ENCODE measurements around the gene SGPP2.

- TF ChIP-seq CTCF (optimal IDR thresholded peaks at IDR 0.05 in 1 of 3, IDR thresholded peaks at IDR 0.05 in 1 of 3, conservative IDR thresholded peaks at IDR 0.05 in 1 of 3; ENCODE audit: extremely low read depth in 1 of 3, insufficient read depth in 2 of 3, low read length in 3 of 3) (no peak), EZH2 (IDR thresholded peaks at IDR 0.05; ENCODE audit: low read length) (no peak)
Measured at GRCh38 chr2:222522082-222522481, 97.7 kb downstream of the SGPP2 start.
